HEK293 (cell line): Measurements from ENCODE around the gene DDRGK1.

Experiments used
- BCL11A ChIP-seq: fragments of 450-650 bp; formaldehyde crosslinking; IDR thresholded peaks from 2 replicates; pipeline ENCODE4 v1.5.1; 2016; ENCODE audit warnings: low read depth, missing biosample characterization, missing genetic modification characterization
- FEZF1 ChIP-seq: fragments of 450-650 bp; formaldehyde crosslinking; IDR thresholded peaks from 2 replicates; pipeline ENCODE4 v1.5.1; 2016; ENCODE audit warnings: missing biosample characterization, missing genetic modification characterization
- GLI4 ChIP-seq: fragments of 450-650 bp; formaldehyde crosslinking; IDR thresholded peaks from 2 replicates; pipeline ENCODE4 v1.5.1; 2016; ENCODE audit warnings: missing biosample characterization, missing genetic modification characterization
- KLF1 ChIP-seq: fragments of 450-650 bp; formaldehyde crosslinking; IDR thresholded peaks from 2 replicates; pipeline ENCODE4 v1.5.1; 2016; ENCODE audit warnings: missing biosample characterization, missing genetic modification characterization
- KLF16 ChIP-seq: fragments of 450-650 bp; formaldehyde crosslinking; IDR thresholded peaks from 2 replicates; pipeline ENCODE4 v1.5.1; 2017; ENCODE audit warnings: missing biosample characterization, missing genetic modification characterization
- KLF8 ChIP-seq: fragments of 450-650 bp; formaldehyde crosslinking; IDR thresholded peaks from 2 replicates; pipeline ENCODE4 v1.5.1; 2016; ENCODE audit warnings: missing biosample characterization, missing genetic modification characterization
- KLF9 ChIP-seq: fragments of 450-650 bp; formaldehyde crosslinking; IDR thresholded peaks from 2 replicates; pipeline ENCODE4 v1.5.1; 2016; ENCODE audit warnings: missing biosample characterization, missing genetic modification characterization, low read depth
- REPIN1 ChIP-seq: fragments of 450-650 bp; formaldehyde crosslinking; IDR thresholded peaks from 2 replicates; pipeline ENCODE4 v1.5.1; 2017; ENCODE audit warnings: missing biosample characterization, missing genetic modification characterization, low read depth
- SALL2 ChIP-seq: fragments of 450-650 bp; formaldehyde crosslinking; IDR thresholded peaks from 2 replicates; pipeline ENCODE4 v1.5.0; 2017; ENCODE audit warnings: missing biosample characterization, mild to moderate bottlenecking, missing genetic modification characterization, borderline replicate concordance
- SP3 ChIP-seq: fragments of 450-650 bp; formaldehyde crosslinking; IDR thresholded peaks from 2 replicates; pipeline ENCODE4 v1.5.1; 2016; ENCODE audit warnings: missing biosample characterization, missing genetic modification characterization
- WT1 ChIP-seq: fragments of 450-650 bp; formaldehyde crosslinking; IDR thresholded peaks from 2 replicates; pipeline ENCODE4 v1.5.1; 2016; ENCODE audit warnings: missing biosample characterization, missing genetic modification characterization
- YY2 ChIP-seq: fragments of 450-650 bp; formaldehyde crosslinking; IDR thresholded peaks from 2 replicates; pipeline ENCODE4 v1.5.1; 2016; ENCODE audit warnings: missing biosample characterization, missing genetic modification characterization
- ZBTB48 ChIP-seq: fragments of 450-650 bp; formaldehyde crosslinking; IDR thresholded peaks from 2 replicates; pipeline ENCODE4 v1.5.1; 2016; ENCODE audit warnings: missing biosample characterization, missing genetic modification characterization
- ZNF121 ChIP-seq: fragments of 450-650 bp; formaldehyde crosslinking; IDR thresholded peaks from 2 replicates; pipeline ENCODE4 v1.5.1; 2016; ENCODE audit warnings: missing biosample characterization, missing genetic modification characterization
- ZNF140 ChIP-seq: fragments of 450-650 bp; formaldehyde crosslinking; IDR thresholded peaks from 2 replicates; pipeline ENCODE4 v1.5.1; 2016; ENCODE audit warnings: missing biosample characterization, missing genetic modification characterization
- ZNF311 ChIP-seq: fragments of 450-650 bp; formaldehyde crosslinking; IDR thresholded peaks from 2 replicates; pipeline ENCODE4 v1.5.1; 2017; ENCODE audit warnings: missing biosample characterization, missing genetic modification characterization, borderline replicate concordance
- ZNF324 ChIP-seq: fragments of 450-650 bp; formaldehyde crosslinking; IDR thresholded peaks from 2 replicates; pipeline ENCODE4 v1.5.1; 2016; ENCODE audit warnings: missing biosample characterization, missing genetic modification characterization
- ZNF335 ChIP-seq: fragments of 450-650 bp; formaldehyde crosslinking; conservative IDR thresholded peaks from 2 replicates; pipeline ENCODE4 v1.5.1; 2016; ENCODE audit warnings: missing biosample characterization, missing genetic modification characterization
- ZNF558 ChIP-seq: fragments of 450-650 bp; formaldehyde crosslinking; IDR thresholded peaks from 2 replicates; pipeline ENCODE4 v1.5.1; 2016; ENCODE audit warnings: missing biosample characterization, missing genetic modification characterization
- ZNF596 ChIP-seq: fragments of 450-650 bp; IDR thresholded peaks from 2 replicates; pipeline ENCODE4 v1.5.0; 2018; ENCODE audit warnings: missing biosample characterization, mild to moderate bottlenecking, missing genetic modification characterization, moderate library complexity
- ZNF621 ChIP-seq: fragments of 450-650 bp; formaldehyde crosslinking; IDR thresholded peaks from 2 replicates; pipeline ENCODE4 v1.5.1; 2017; ENCODE audit warnings: missing biosample characterization, missing genetic modification characterization
- ZSCAN23 ChIP-seq: fragments of 450-650 bp; formaldehyde crosslinking; IDR thresholded peaks from 2 replicates; pipeline ENCODE4 v1.5.1; 2016; ENCODE audit warnings: missing biosample characterization, missing genetic modification characterization
- TF ChIP-seq, protein P1 (sequence below): fragments of 450-650 bp; formaldehyde crosslinking; conservative IDR thresholded peaks from 2 replicates; pipeline ENCODE4 v1.5.1; 2016; ENCODE audit warnings: low read depth, missing biosample characterization, missing genetic modification characterization
- TF ChIP-seq, protein P2 (sequence below): fragments of 450-650 bp; formaldehyde crosslinking; optimal IDR thresholded peaks from 2 replicates; pipeline ENCODE3; 2016; ENCODE audit warnings: missing biosample characterization, mild to moderate bottlenecking, missing genetic modification characterization
- TF ChIP-seq, protein P3 (sequence below): fragments of 450-650 bp; formaldehyde crosslinking; IDR thresholded peaks from 2 replicates; pipeline ENCODE4 v1.5.1; 2016; ENCODE audit warnings: missing biosample characterization, missing genetic modification characterization
- TF ChIP-seq, protein P4 (sequence below): fragments of 450-650 bp; formaldehyde crosslinking; IDR thresholded peaks from 2 replicates; pipeline ENCODE4 v1.5.1; 2016; ENCODE audit warnings: missing biosample characterization, missing genetic modification characterization, low read depth
- TF ChIP-seq, protein P5 (sequence below): fragments of 450-650 bp; formaldehyde crosslinking; IDR thresholded peaks from 2 replicates; pipeline ENCODE4 v1.5.1; 2017; ENCODE audit warnings: missing biosample characterization, missing genetic modification characterization
- TF ChIP-seq, protein P6 (sequence below): fragments of 450-650 bp; formaldehyde crosslinking; IDR thresholded peaks from 2 replicates; pipeline ENCODE4 v1.5.1; 2016; ENCODE audit warnings: missing biosample characterization, missing genetic modification characterization

Gene DDRGK1

DNA sequence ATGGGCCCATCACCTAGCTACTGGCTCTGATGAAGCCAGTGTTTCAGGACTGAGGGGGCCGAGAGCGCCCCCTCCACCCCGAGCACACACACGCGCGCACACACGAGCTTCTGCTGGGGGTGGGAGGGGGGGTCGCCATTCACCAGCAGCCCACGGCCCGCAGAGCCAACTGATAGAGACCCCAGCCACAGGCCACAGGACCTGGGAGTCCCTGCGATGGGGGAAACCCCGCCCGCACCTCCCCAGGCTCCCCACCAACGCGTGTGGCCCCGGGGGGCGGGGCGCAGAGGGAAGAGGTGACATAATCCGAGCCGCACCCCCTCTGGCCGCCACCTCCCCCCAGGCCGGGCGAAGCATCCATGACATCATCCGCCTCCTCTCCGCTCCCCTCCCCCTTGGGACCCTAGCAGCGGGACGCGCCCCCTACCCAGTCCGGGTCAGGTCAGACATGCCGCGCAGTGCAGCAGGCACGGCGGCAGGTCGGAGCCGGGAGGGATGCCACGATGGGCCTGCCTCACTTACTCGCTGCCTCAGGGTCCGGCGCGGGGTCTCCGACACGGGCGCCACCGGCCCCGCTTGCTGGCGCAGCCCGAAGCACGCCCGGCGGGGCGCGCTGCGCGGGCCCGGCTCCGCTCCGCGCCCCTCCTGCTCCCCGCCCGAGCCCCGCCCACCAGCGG, 31.4 kb downstream of the DDRGK1 start, which contains the start of gene LZTS3 (continued):
- TF ChIP-seq, protein P1, sequence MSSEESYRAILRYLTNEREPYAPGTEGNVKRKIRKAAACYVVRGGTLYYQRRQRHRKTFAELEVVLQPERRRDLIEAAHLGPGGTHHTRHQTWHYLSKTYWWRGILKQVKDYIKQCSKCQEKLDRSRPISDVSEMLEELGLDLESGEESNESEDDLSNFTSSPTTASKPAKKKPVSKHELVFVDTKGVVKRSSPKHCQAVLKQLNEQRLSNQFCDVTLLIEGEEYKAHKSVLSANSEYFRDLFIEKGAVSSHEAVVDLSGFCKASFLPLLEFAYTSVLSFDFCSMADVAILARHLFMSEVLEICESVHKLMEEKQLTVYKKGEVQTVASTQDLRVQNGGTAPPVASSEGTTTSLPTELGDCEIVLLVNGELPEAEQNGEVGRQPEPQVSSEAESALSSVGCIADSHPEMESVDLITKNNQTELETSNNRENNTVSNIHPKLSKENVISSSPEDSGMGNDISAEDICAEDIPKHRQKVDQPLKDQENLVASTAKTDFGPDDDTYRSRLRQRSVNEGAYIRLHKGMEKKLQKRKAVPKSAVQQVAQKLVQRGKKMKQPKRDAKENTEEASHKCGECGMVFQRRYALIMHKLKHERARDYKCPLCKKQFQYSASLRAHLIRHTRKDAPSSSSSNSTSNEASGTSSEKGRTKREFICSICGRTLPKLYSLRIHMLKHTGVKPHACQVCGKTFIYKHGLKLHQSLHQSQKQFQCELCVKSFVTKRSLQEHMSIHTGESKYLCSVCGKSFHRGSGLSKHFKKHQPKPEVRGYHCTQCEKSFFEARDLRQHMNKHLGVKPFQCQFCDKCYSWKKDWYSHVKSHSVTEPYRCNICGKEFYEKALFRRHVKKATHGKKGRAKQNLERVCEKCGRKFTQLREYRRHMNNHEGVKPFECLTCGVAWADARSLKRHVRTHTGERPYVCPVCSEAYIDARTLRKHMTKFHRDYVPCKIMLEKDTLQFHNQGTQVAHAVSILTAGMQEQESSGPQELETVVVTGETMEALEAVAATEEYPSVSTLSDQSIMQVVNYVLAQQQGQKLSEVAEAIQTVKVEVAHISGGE (tag by site-specific recombination), result 0 out of 2 replicates have a peak, but pooled peaks have one; percentile 14
- TF ChIP-seq ZNF558 (no peak), ZNF121 (tag by site-specific recombination) (peak; percentile 7; the same call in 1 of the 2 replicates), KLF8 (tag by site-specific recombination) (peak; percentile 93; the same call in 1 of the 2 replicates), ZNF140 (tag by site-specific recombination) (no peak), REPIN1 (tag by site-specific recombination) (peak; percentile 54; the same call in 1 of the 2 replicates), WT1 (tag by site-specific recombination) (peak; percentile 91), SP3 (tag by site-specific recombination) (peak; percentile 79), FEZF1 (tag by site-specific recombination) (no peak), ZNF311 (tag by site-specific recombination) (no peak), KLF1 (tag by site-specific recombination) (peak; percentile 95), SALL2 (tag by site-specific recombination) (no peak), ZSCAN23 (tag by site-specific recombination) (peak; percentile 54; the same call in 1 of the 2 replicates), ZNF621 (no peak), BCL11A (peak; percentile 94), GLI4 (tag by site-specific recombination) (0 out of 2 replicates have a peak, but pooled peaks have one; percentile 20), ZNF324 (peak; percentile 83), ZNF335 (tag by site-specific recombination) (peak; percentile 88), ZBTB48 (tag by site-specific recombination) (peak; percentile 14; the same call in 1 of the 2 replicates), ZNF596 (tag by site-specific recombination) (0 out of 2 replicates have a peak, but pooled peaks have one; percentile 9), KLF9 (tag by site-specific recombination) (peak; percentile 99), YY2 (peak; percentile 26; the same call in 1 of the 2 replicates), KLF16 (tag by site-specific recombination) (peak; percentile 95)
- TF ChIP-seq, protein P2, sequence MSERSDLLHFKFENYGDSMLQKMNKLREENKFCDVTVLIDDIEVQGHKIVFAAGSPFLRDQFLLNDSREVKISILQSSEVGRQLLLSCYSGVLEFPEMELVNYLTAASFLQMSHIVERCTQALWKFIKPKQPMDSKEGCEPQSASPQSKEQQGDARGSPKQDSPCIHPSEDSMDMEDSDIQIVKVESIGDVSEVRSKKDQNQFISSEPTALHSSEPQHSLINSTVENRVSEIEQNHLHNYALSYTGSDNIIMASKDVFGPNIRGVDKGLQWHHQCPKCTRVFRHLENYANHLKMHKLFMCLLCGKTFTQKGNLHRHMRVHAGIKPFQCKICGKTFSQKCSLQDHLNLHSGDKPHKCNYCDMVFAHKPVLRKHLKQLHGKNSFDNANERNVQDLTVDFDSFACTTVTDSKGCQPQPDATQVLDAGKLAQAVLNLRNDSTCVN (tag by site-specific recombination), result peak; percentile 85
- TF ChIP-seq, protein P3, sequence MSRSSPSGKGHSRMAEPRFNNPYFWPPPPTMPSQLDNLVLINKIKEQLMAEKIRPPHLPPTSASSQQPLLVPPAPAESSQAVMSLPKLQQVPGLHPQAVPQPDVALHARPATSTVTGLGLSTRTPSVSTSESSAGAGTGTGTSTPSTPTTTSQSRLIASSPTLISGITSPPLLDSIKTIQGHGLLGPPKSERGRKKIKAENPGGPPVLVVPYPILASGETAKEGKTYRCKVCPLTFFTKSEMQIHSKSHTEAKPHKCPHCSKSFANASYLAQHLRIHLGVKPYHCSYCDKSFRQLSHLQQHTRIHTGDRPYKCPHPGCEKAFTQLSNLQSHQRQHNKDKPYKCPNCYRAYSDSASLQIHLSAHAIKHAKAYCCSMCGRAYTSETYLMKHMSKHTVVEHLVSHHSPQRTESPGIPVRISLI (tag by site-specific recombination), result no peak
- TF ChIP-seq, protein P4, sequence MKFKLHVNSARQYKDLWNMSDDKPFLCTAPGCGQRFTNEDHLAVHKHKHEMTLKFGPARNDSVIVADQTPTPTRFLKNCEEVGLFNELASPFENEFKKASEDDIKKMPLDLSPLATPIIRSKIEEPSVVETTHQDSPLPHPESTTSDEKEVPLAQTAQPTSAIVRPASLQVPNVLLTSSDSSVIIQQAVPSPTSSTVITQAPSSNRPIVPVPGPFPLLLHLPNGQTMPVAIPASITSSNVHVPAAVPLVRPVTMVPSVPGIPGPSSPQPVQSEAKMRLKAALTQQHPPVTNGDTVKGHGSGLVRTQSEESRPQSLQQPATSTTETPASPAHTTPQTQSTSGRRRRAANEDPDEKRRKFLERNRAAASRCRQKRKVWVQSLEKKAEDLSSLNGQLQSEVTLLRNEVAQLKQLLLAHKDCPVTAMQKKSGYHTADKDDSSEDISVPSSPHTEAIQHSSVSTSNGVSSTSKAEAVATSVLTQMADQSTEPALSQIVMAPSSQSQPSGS (tag by site-specific recombination), result peak; percentile 98
- TF ChIP-seq, protein P5, sequence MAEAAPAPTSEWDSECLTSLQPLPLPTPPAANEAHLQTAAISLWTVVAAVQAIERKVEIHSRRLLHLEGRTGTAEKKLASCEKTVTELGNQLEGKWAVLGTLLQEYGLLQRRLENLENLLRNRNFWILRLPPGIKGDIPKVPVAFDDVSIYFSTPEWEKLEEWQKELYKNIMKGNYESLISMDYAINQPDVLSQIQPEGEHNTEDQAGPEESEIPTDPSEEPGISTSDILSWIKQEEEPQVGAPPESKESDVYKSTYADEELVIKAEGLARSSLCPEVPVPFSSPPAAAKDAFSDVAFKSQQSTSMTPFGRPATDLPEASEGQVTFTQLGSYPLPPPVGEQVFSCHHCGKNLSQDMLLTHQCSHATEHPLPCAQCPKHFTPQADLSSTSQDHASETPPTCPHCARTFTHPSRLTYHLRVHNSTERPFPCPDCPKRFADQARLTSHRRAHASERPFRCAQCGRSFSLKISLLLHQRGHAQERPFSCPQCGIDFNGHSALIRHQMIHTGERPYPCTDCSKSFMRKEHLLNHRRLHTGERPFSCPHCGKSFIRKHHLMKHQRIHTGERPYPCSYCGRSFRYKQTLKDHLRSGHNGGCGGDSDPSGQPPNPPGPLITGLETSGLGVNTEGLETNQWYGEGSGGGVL (tag by site-specific recombination), result peak; percentile 97
- TF ChIP-seq, protein P6, sequence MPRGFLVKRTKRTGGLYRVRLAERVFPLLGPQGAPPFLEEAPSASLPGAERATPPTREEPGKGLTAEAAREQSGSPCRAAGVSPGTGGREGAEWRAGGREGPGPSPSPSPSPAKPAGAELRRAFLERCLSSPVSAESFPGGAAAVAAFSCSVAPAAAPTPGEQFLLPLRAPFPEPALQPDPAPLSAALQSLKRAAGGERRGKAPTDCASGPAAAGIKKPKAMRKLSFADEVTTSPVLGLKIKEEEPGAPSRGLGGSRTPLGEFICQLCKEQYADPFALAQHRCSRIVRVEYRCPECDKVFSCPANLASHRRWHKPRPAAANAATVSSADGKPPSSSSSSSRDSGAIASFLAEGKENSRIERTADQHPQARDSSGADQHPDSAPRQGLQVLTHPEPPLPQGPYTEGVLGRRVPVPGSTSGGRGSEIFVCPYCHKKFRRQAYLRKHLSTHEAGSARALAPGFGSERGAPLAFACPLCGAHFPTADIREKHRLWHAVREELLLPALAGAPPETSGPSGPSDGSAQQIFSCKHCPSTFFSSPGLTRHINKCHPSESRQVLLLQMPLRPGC (tag by site-specific recombination), result peak; percentile 88
